Femur (tissue), 1 donor: ENCODE measurements around the gene NPIPA8.
"Not testable (repeated sequence)": the region's sequence is repeated elsewhere in the genome, so short reads cannot be mapped to it uniquely, and the experiment has no call there.

Experiments
- DNase-seq: peaks from one replicate; pipeline ENCODE4 v3.0.0-alpha.2; 2017

Gene NPIPA8

DNA sequence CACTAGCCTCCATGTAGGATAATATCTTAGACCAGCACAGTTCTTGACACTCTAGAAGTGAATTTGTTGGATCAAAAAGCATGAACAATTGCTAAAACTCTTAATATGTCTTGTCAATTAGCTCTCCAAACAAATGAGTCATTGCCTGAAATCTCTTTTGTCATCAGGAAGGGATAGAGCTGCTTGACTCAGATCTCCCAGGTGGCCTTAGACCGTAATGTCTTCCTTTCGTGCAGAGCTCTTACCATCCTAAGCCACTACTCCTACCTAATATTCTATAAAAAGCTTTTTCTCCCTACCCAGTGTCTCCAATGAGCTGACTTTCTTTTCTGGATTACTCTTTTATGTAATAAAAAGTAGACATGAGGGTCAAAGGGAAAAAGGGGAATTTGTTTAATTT lies 66.4 kb downstream of the NPIPA8 start:
- DNase-seq: not testable (repeated sequence)
